Panc1 (cell line): ENCODE data around the gene ADARB2. TPM values are rescaled to one million over a fixed set of nuclear protein-coding genes. Genes with fewer than 3 reads are reported as not detected.

Source experiments
- ATAC-seq: fragments of 200-7000 bp; cut with Tn5 transposase; 2 replicates; pipeline ENCODE4 v1.9.1; 2020; ENCODE audit warnings: mild to moderate bottlenecking, moderate library complexity
- BruUV-seq: library from RNA; stranded (reverse); fragments of 400-500 nt; replicated peaks from 2 replicates; lab custom pipeline; 2021; lab: Mats Ljungman, UMichigan
- CTCF ChIA-PET: fragments of 300-600 bp; sonication (Branson Sonifier 250); formaldehyde crosslinking; loops from one replicate; lab custom pipeline; 2022; ENCODE audit warnings: antibody characterized with exemption; lab: Charles Lee
- POLR2A ChIA-PET: fragments of 300-600 bp; sonication (Branson Sonifier 250); formaldehyde crosslinking; loops from one replicate; lab custom pipeline; 2022; ENCODE audit warnings: antibody characterized with exemption; lab: Charles Lee
- DNase-seq: peaks from one replicate; pipeline ENCODE4 v3.0.0-alpha.2; 2010; ENCODE audit warnings: low read depth, low spot score
- H3K27ac ChIP-seq: 2 replicates; pipeline ENCODE4 v1.5.1; 2011; ENCODE audit warnings: mild to moderate bottlenecking, low read length, inconsistent platforms
- H3K27me3 ChIP-seq: fragments of 200-500 bp; sonication (Bioruptor generic); 2 replicates; pipeline ENCODE4 v1.6.0; 2014; ENCODE audit warnings: low read length, inconsistent platforms; ENCODE audit not compliant: control insufficient read depth, insufficient read depth
- H3K36me3 ChIP-seq: fragments of 200-500 bp; sonication (Bioruptor generic); 2 replicates; pipeline ENCODE4 v1.5.1; 2014; ENCODE audit warnings: inconsistent platforms, mild to moderate bottlenecking, low read length, moderate library complexity; ENCODE audit not compliant: control insufficient read depth, insufficient read depth
- H3K4me1 ChIP-seq: 2 replicates; pipeline ENCODE4 v1.5.1; 2011; ENCODE audit warnings: inconsistent platforms, mild to moderate bottlenecking, low read length, moderate library complexity; ENCODE audit not compliant: control insufficient read depth, insufficient read depth
- H3K4me3 ChIP-seq, 2 experiments: 2 replicates each; pipeline ENCODE4 v1.5.1; 2011 to 2012; ENCODE audit warnings: low read depth in 2 of 2, low read length in 2 of 2, mild to moderate bottlenecking in 2 of 2, inconsistent platforms in 1 of 2, moderate library complexity in 1 of 2
- H3K9me3 ChIP-seq: fragments of 200-500 bp; sonication (Bioruptor generic); 2 replicates; pipeline ENCODE4 v1.5.1; 2014; ENCODE audit warnings: low read depth, mild to moderate bottlenecking, inconsistent platforms, low read length, moderate library complexity; ENCODE audit not compliant: control insufficient read depth, insufficient read depth
- CTCF ChIP-seq: fragments of 450-650 bp; IDR thresholded peaks from 2 replicates; pipeline ENCODE4 v1.5.1; 2017; ENCODE audit warnings: mild to moderate bottlenecking
- POLR2AphosphoS5 ChIP-seq: IDR thresholded peaks from 2 replicates; pipeline ENCODE4 v1.6.1; 2012; ENCODE audit warnings: mild to moderate bottlenecking, low read depth, low read length, moderate library complexity
- REST ChIP-seq, 2 experiments: IDR thresholded peaks; 2 replicates each; pipeline ENCODE4 v1.6.1; 2011 to 2012; ENCODE audit warnings: low read depth in 2 of 2, control low read depth in 1 of 2, low read length in 1 of 2, mild to moderate bottlenecking in 1 of 2, moderate library complexity in 1 of 2; ENCODE audit not compliant: insufficient read depth in 1 of 2
- SIN3A ChIP-seq: IDR thresholded peaks from 2 replicates; pipeline ENCODE4 v1.6.1; 2012; ENCODE audit warnings: low read depth, mild to moderate bottlenecking, low read length, moderate library complexity, borderline replicate concordance; ENCODE audit not compliant: insufficient read depth
- TCF7L2 ChIP-seq: IDR thresholded peaks from 2 replicates; pipeline ENCODE4 v1.6.1; 2011; ENCODE audit warnings: mild to moderate bottlenecking, low read depth, low read length, inconsistent platforms
- in situ Hi-C: cut with HindIII; loops from 2 replicates; pipeline ENCODE4 v1.10.0; 2016; ENCODE audit warnings: low sequenced_read_pairs, low pct_unique_long_range_greater_than_20kb
- intact Hi-C: fragments of 100-400 bp; cut with micrococcal nuclease; formaldehyde crosslinking; loops from one replicate; pipeline ENCODE4 v1.10.0; 2022; ENCODE audit not compliant: unreplicated experiment
- total RNA-seq: library from RNA; stranded (reverse); gene quantifications from one replicate; pipeline ENCODE4 v1.2.1, GENCODE V29; 2021; ENCODE audit not compliant: unreplicated experiment

ADARB2 gene
- total RNA-seq, 1 experiment from 2014 or later = 0.31 TPM

- no TSS peak for BruUV-seq
- TF ChIP-seq SIN3A = no peak
- no peak for TF ChIP-seq REST (IDR thresholded peaks at IDR 0.05; ENCODE audit: insufficient read depth in 1 of 2, low read depth in 2 of 2, low read length in 1 of 2)
- no peak for TF ChIP-seq POLR2AphosphoS5
- no peak for TF ChIP-seq TCF7L2
- no peak for TF ChIP-seq CTCF
Observed at GRCh38 chr10:1377740-1378397, 359.5 kb downstream of the ADARB2 start.

GRCh38 chr10:1377231-1377630 is 360.1 kb downstream of the ADARB2 start:
- ChIA-PET CTCF (no interaction called here), POLR2A (no interaction called here)
- Histone ChIP-seq H3K9me3 (no peaks in the 10 kb centered on the region), H3K4me1 (no peaks in the 10 kb centered on the region), H3K27ac (no peak overlapping the region), H3K4me3 (no peak overlapping the region), H3K27me3 (peaks cover 4% of the 10 kb centered on the region), H3K36me3 (no peaks in the 10 kb centered on the region)
- in situ Hi-C loops (no loop called here), intact Hi-C loops (no loop called here)
- BruUV-seq = no TSS peak
- TF ChIP-seq SIN3A (no peak), CTCF (no peak), POLR2AphosphoS5 (no peak), REST (IDR thresholded peaks at IDR 0.05; ENCODE audit: insufficient read depth in 1 of 2, low read depth in 2 of 2, low read length in 1 of 2) (no peak), TCF7L2 (no peak)
- ATAC-seq = no peak
- DNase-seq = no peak

More at GRCh38 chr10:1377740-1378397, 359.5 kb downstream of the ADARB2 start:
- ATAC-seq (no peak), DNase-seq (no peak)
- intact Hi-C loops = no loop called here
- POLR2A ChIA-PET = no interaction called here
- no peaks in the 10 kb centered on the region for H3K4me1 ChIP-seq
- in situ Hi-C loops = no loop called here
- CTCF ChIA-PET = no interaction called here
- H3K36me3 ChIP-seq = no peaks in the 10 kb centered on the region
- H3K9me3 ChIP-seq = no peaks in the 10 kb centered on the region
- H3K27ac ChIP-seq = no peak overlapping the region
- no peak overlapping the region for H3K4me3 ChIP-seq
- H3K27me3 ChIP-seq = peaks cover 4% of the 10 kb centered on the region
